H1 (cell line): ENCODE data around the gene TSC2. TPM values are rescaled to one million over a fixed set of nuclear protein-coding genes. Genes with fewer than 3 reads are reported as not detected.

Experiments
- CTCF ChIA-PET: fragments of 300-600 bp; sonication (Branson Sonifier 250); formaldehyde crosslinking; loops from one replicate; lab custom pipeline; 2021; ENCODE audit not compliant: partially characterized antibody; lab: Charles Lee
- POLR2A ChIA-PET: fragments of 300-600 bp; sonication (Branson Sonifier 250); formaldehyde crosslinking; loops from one replicate; lab custom pipeline; 2021; ENCODE audit warnings: inconsistent platforms; ENCODE audit not compliant: partially characterized antibody; lab: Charles Lee
- DNase-seq, 2 experiments: peaks; one replicate each; pipeline versions ENCODE4 v3.0.0 to v3.0.0-alpha.2; 2010 to 2022; ENCODE audit warnings: low spot score in 2 of 2, low read depth in 1 of 2, mixed read lengths in 1 of 2
- FAIRE-seq: peaks from 2 replicates; lab custom pipeline; 2011; peaks lifted over from hg19 to GRCh38; lab: Jason Lieb, UNC
- H2AFZ ChIP-seq: 2 replicates; pipeline ENCODE4 v1.8.1; 2012; ENCODE audit warnings: low read length, inconsistent platforms
- H2AK5ac ChIP-seq: 2 replicates; pipeline ENCODE4 v1.6.1; 2013; ENCODE audit warnings: low read depth, low read length
- H2BK120ac ChIP-seq: replicated peaks from 2 replicates; pipeline ENCODE3; 2013; ENCODE audit warnings: low read depth, low read length, inconsistent platforms
- H2BK12ac ChIP-seq: 2 replicates; pipeline ENCODE4 v1.6.1; 2013; ENCODE audit warnings: low read depth, low read length
- H2BK15ac ChIP-seq: 2 replicates; pipeline ENCODE4 v1.6.1; 2013; ENCODE audit warnings: low read length
- H2BK20ac ChIP-seq: 2 replicates; pipeline ENCODE4 v1.6.1; 2013; ENCODE audit warnings: low read length
- H2BK5ac ChIP-seq: 2 replicates; pipeline ENCODE4 v1.6.1; 2013; ENCODE audit warnings: low read depth, low read length
- H3K14ac ChIP-seq: 2 replicates; pipeline ENCODE4 v1.6.1; 2013; ENCODE audit warnings: inconsistent platforms; ENCODE audit not compliant: insufficient read length
- H3K18ac ChIP-seq: 2 replicates; pipeline ENCODE4 v1.6.1; 2013; ENCODE audit warnings: low read length; ENCODE audit errors: extremely low read depth
- H3K23ac ChIP-seq: 2 replicates; pipeline ENCODE4 v1.6.1; 2013; ENCODE audit warnings: inconsistent platforms; ENCODE audit not compliant: insufficient read length
- H3K23me2 ChIP-seq: 2 replicates; pipeline ENCODE4 v1.6.1; 2013; ENCODE audit warnings: low read depth, low read length
- H3K27ac ChIP-seq: 2 replicates; pipeline ENCODE4 v1.6.1; 2011; ENCODE audit warnings: low read depth, low read length, inconsistent platforms
- H3K27me3 ChIP-seq, 4 experiments: replicated peaks in 1 of 4; 1 replicate in 1 of 4; 2 replicates in 3 of 4; pipeline versions ENCODE4 v1.6.1 to v1.8.1; 2011 to 2013; ENCODE audit warnings: low read length in 3 of 4, mild to moderate bottlenecking in 3 of 4, inconsistent platforms in 2 of 4, mixed read lengths in 2 of 4, moderate library complexity in 1 of 4; ENCODE audit not compliant: control insufficient read depth in 3 of 4, insufficient read depth in 3 of 4; ENCODE audit errors: extremely low read depth in 1 of 4
- H3K36me3 ChIP-seq, 4 experiments: 2 replicates each; pipeline versions ENCODE4 v1.6.1 to v1.8.1; 2011 to 2013; ENCODE audit warnings: mild to moderate bottlenecking in 4 of 4, low read length in 3 of 4, moderate library complexity in 2 of 4, control low read depth in 1 of 4, inconsistent platforms in 1 of 4; ENCODE audit not compliant: insufficient read depth in 4 of 4, control insufficient read depth in 2 of 4
- H3K4ac ChIP-seq: replicated peaks from 2 replicates; pipeline ENCODE3; 2013; ENCODE audit warnings: low read length, low read depth, mixed read lengths, inconsistent platforms; ENCODE audit not compliant: insufficient read length
- H3K4me1 ChIP-seq, 4 experiments: replicated peaks in 1 of 4; 1 replicate in 1 of 4; 2 replicates in 3 of 4; pipeline versions ENCODE4 v1.6.1 to v1.8.1; 2011 to 2013; ENCODE audit warnings: low read length in 3 of 4, inconsistent platforms in 2 of 4, mixed read lengths in 1 of 4; ENCODE audit not compliant: insufficient read depth in 4 of 4, control insufficient read depth in 3 of 4
- H3K4me2 ChIP-seq, 2 experiments: 2 replicates each; pipeline versions ENCODE4 v1.6.1 to v1.8.1; 2011 to 2013; ENCODE audit warnings: low read depth in 2 of 2, low read length in 2 of 2, control low read depth in 1 of 2, inconsistent platforms in 1 of 2, mild to moderate bottlenecking in 1 of 2; ENCODE audit not compliant: insufficient read depth in 1 of 2
- H3K4me3 ChIP-seq, 4 experiments: fragments of 200-600, 300-600 bp in 1 of 4; sonication (generic), shearing (Covaris generic), sonication (Bioruptor Twin) in 1 of 4; 2 replicates each; pipeline versions ENCODE4 v1.5.1 to v1.8.1; 2011 to 2016; ENCODE audit warnings: low read length in 4 of 4, low read depth in 3 of 4, control low read depth in 2 of 4, inconsistent platforms in 2 of 4, mild to moderate bottlenecking in 2 of 4, mixed read lengths in 1 of 4, moderate library complexity in 1 of 4; ENCODE audit not compliant: insufficient read depth in 2 of 4; ENCODE audit errors: extremely low read depth in 1 of 4
- H3K56ac ChIP-seq: replicated peaks from 2 replicates; pipeline ENCODE3; 2013; ENCODE audit warnings: low read depth, mild to moderate bottlenecking, mixed read lengths, low read length, inconsistent platforms; ENCODE audit not compliant: insufficient read length
- H3K79me1 ChIP-seq: 2 replicates; pipeline ENCODE4 v1.6.1; 2013; ENCODE audit warnings: low read depth, low read length, control low read depth
- H3K79me2 ChIP-seq, 2 experiments: 2 replicates each; pipeline versions ENCODE4 v1.6.1 to v1.8.1; 2012 to 2013; ENCODE audit warnings: low read length in 2 of 2, mild to moderate bottlenecking in 2 of 2, inconsistent platforms in 1 of 2; ENCODE audit not compliant: insufficient read depth in 2 of 2, control insufficient read depth in 1 of 2
- H3K9ac ChIP-seq, 4 experiments: replicated peaks in 1 of 4; 1 replicate in 1 of 4; 2 replicates in 3 of 4; pipeline versions ENCODE4 v1.6.1 to v1.8.1; 2011 to 2013; ENCODE audit warnings: low read depth in 3 of 4, low read length in 3 of 4, control low read depth in 2 of 4, mild to moderate bottlenecking in 2 of 4, moderate library complexity in 2 of 4, inconsistent platforms in 1 of 4; ENCODE audit errors: extremely low read depth in 1 of 4
- H3K9me3 ChIP-seq, 2 experiments: 2 replicates each; pipeline versions ENCODE4 v1.6.1 to v1.8.1; 2012 to 2013; ENCODE audit warnings: mild to moderate bottlenecking in 2 of 2, moderate library complexity in 2 of 2, control low read depth in 1 of 2, inconsistent platforms in 1 of 2, low read depth in 1 of 2, low read length in 1 of 2, mixed read lengths in 1 of 2; ENCODE audit not compliant: insufficient read depth in 2 of 2
- H4K20me1 ChIP-seq, 2 experiments: replicated peaks in 1 of 2; 2 replicates each; pipeline versions ENCODE3 to v1.8.1; 2011 to 2013; ENCODE audit warnings: inconsistent platforms in 2 of 2, low read length in 2 of 2, mild to moderate bottlenecking in 1 of 2; ENCODE audit not compliant: insufficient read depth in 2 of 2, control insufficient read depth in 1 of 2
- H4K5ac ChIP-seq: 2 replicates; pipeline ENCODE4 v1.6.1; 2013; ENCODE audit warnings: low read length, low read depth, mixed read lengths, inconsistent platforms; ENCODE audit not compliant: insufficient read length
- H4K8ac ChIP-seq: 2 replicates; pipeline ENCODE4 v1.8.0; 2013; ENCODE audit warnings: mild to moderate bottlenecking, moderate library complexity, low read length, inconsistent platforms; ENCODE audit not compliant: insufficient read depth; ENCODE audit errors: extremely low read depth
- H4K91ac ChIP-seq: replicated peaks from 2 replicates; pipeline ENCODE3; 2013; ENCODE audit warnings: low read length, mixed read lengths, inconsistent platforms; ENCODE audit not compliant: insufficient read length
- ASH2L ChIP-seq: fragments of 200-600, 300-600 bp; sonication (generic); IDR thresholded peaks from one replicate; pipeline ENCODE4 v1.7.1; 2017; ENCODE audit warnings: low read length
- BCL11A ChIP-seq, 2 experiments: IDR thresholded peaks; one replicate each; pipeline ENCODE4 v1.6.1; 2011; ENCODE audit warnings: low read depth in 2 of 2, low read length in 2 of 2, mild to moderate bottlenecking in 2 of 2
- EGR1 ChIP-seq: IDR thresholded peaks from 2 replicates; pipeline ENCODE4 v1.6.1; 2011; ENCODE audit warnings: low read depth, low read length, borderline replicate concordance
- KDM5A ChIP-seq: fragments of 200-600 bp; IDR thresholded peaks from 2 replicates; pipeline ENCODE4 v1.7.1; 2012; ENCODE audit warnings: mild to moderate bottlenecking, low read length, inconsistent platforms, mixed read lengths
- NANOG ChIP-seq: IDR thresholded peaks from 2 replicates; pipeline ENCODE4 v1.6.1; 2011; ENCODE audit warnings: low read length, low read depth, mild to moderate bottlenecking, inconsistent platforms; ENCODE audit not compliant: insufficient read depth, poor library complexity, severe bottlenecking
- POU5F1 ChIP-seq: IDR thresholded peaks from 2 replicates; pipeline ENCODE4 v1.6.1; 2011; ENCODE audit warnings: low read depth, mild to moderate bottlenecking, low read length, moderate library complexity
- SIRT6 ChIP-seq: IDR thresholded peaks from one replicate; pipeline ENCODE4 v1.7.1; 2012; ENCODE audit warnings: low read length, inconsistent platforms
- SIX5 ChIP-seq: IDR thresholded peaks from 2 replicates; pipeline ENCODE4 v1.6.1; 2011; ENCODE audit warnings: mild to moderate bottlenecking, low read depth, low read length
- WGBS, 2 experiments: shearing (Covaris generic) in 1 of 2; methylation state at CpG; one replicate each; pipeline versions ENCODE4 v1.1.6 to v1.1.7; 2013 to 2015; ENCODE audit warnings: low lambda C conversion rate in 2 of 2, mixed read lengths in 2 of 2, inconsistent platforms in 1 of 2, low coverage in 1 of 2, missing lambda C conversion rate in 1 of 2; ENCODE audit not compliant: insufficient replicate concordance in 2 of 2, insufficient coverage in 1 of 2, insufficient read length in 1 of 2; ENCODE audit errors: extremely low coverage in 1 of 2, missing lambda C conversion rate in 1 of 2; 5-methylcytosine and 5-hydroxymethylcytosine counted together
- polyA plus RNA-seq, 7 experiments: library from polyadenylated mRNA; depleted of rRNA in 3 of 7; stranded (reverse) in 5 of 7; unstranded in 2 of 7; fragments of >200 nt in 5 of 7; fragments of 200-250 nt in 2 of 7; gene quantifications; 1 replicate in 5 of 7; 2 replicates in 1 of 7; 4 replicates in 1 of 7; pipeline versions ENCODE4 v1.2.1 to v1.2.3, GENCODE V29; 2011 to 2013; ENCODE audit warnings: missing spikeins in 2 of 7, mixed read lengths in 2 of 7
- total RNA-seq: library from RNA; stranded (reverse); fragmentation: NEBNext Ultra II Directional; extraction: Animal tissue kit (Norgen Biotek cat#: 25700); gene quantifications from 2 replicates; pipeline ENCODE4 v1.2.1, GENCODE V29; 2021
- TF ChIP-seq, protein P1 (sequence below): IDR thresholded peaks from 2 replicates; pipeline ENCODE4 v1.6.1; 2011; ENCODE audit warnings: low read depth, mild to moderate bottlenecking, low read length; ENCODE audit not compliant: insufficient read depth
- TF ChIP-seq, protein P2 (sequence below), 3 experiments: IDR thresholded peaks; 1 replicate in 2 of 3; 2 replicates in 1 of 3; pipeline versions ENCODE4 v1.5.1 to v1.6.1; 2011; ENCODE audit warnings: low read length in 3 of 3, mild to moderate bottlenecking in 3 of 3, inconsistent platforms in 2 of 3, low read depth in 1 of 3, moderate library complexity in 1 of 3; ENCODE audit not compliant: insufficient read depth in 1 of 3; ENCODE audit errors: control extremely low read depth in 1 of 3

The TSC2 gene
- total and polyA plus RNA-seq, 2 of the 8 experiments (the other 6 are each of a cell fraction or from before 2014, with no cell fraction given), result 65.9 to 96.6 TPM

GRCh38 chr16:2054543-2055245 is 6.9 kb downstream of the TSC2 start:
- H3K79me2 ChIP-seq, result no peaks in the 10 kb centered on the region
- no peak overlapping the region for H3K56ac ChIP-seq
- no peak overlapping the region for H2BK12ac ChIP-seq
- H3K4me3 ChIP-seq, result no peak overlapping the region
- no peak overlapping the region for H4K8ac ChIP-seq
- no peaks in the 10 kb centered on the region for H3K27me3 ChIP-seq
- DNase-seq (no peak), FAIRE-seq (no peak)
- no peak overlapping the region for H2AK5ac ChIP-seq
- WGBS, 2 experiments, result 93% methylated on average over 24 of the region's 29 CpGs; no CpG with 5 or more reads in 1 of the 2 experiments
- no peak overlapping the region for H3K9ac ChIP-seq
- no peak overlapping the region for H2BK5ac ChIP-seq
- H3K79me1 ChIP-seq, result 0 out of 2 replicates have a peak, but pooled peaks cover 2% of the 10 kb centered on the region
- no peak overlapping the region for H2BK15ac ChIP-seq
- H2BK120ac ChIP-seq, result no peak overlapping the region
- no peak overlapping the region for H2BK20ac ChIP-seq
- H2AFZ ChIP-seq, result no peak overlapping the region
- H3K14ac ChIP-seq, result no peak overlapping the region
- H3K4me2 ChIP-seq, result no peak overlapping the region
- H3K23me2 ChIP-seq, result no peaks in the 10 kb centered on the region
- H4K5ac ChIP-seq, result no peak overlapping the region
- POLR2A ChIA-PET, result interaction anchor here (2.0 kb wide), 1 partner anchor 54 kb away, joined by 5 read pairs; no protein-coding TSS in a partner anchor
- H3K4ac ChIP-seq, result no peak overlapping the region
- H3K4me1 ChIP-seq, result no peaks in the 10 kb centered on the region
- H4K91ac ChIP-seq, result no peak overlapping the region
- CTCF ChIA-PET, result interaction anchor here (1.2 to 2.3 kb wide), 3 partner anchors 10 to 85 kb away, joined by 4 to 6 read pairs (median 5); no protein-coding TSS in a partner anchor
- no peak overlapping the region for H3K18ac ChIP-seq
- no peak overlapping the region for H3K23ac ChIP-seq
- H3K9me3 ChIP-seq, result no peaks in the 10 kb centered on the region
- H3K27ac ChIP-seq, result no peak overlapping the region
- H3K36me3 ChIP-seq, result peaks cover 0 to 5% (median 4%) of the 10 kb centered on the region in 4 experiments; a peak in 3 of 8 replicates
- H4K20me1 ChIP-seq, result peaks cover 2 to 8% of the 10 kb centered on the region in 2 experiments
- TF ChIP-seq KDM5A (no peak), POU5F1 (no peak), NANOG (no peak), EGR1 (no peak), SIX5 (no peak), SIRT6 (no peak), ASH2L (no peak), BCL11A (IDR thresholded peaks at IDR 0.05; ENCODE audit: low read depth in 2 of 2, low read length in 2 of 2) (no peak)
- TF ChIP-seq, protein P1, sequence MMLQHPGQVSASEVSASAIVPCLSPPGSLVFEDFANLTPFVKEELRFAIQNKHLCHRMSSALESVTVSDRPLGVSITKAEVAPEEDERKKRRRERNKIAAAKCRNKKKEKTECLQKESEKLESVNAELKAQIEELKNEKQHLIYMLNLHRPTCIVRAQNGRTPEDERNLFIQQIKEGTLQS, result no peak
- TF ChIP-seq, protein P2, sequence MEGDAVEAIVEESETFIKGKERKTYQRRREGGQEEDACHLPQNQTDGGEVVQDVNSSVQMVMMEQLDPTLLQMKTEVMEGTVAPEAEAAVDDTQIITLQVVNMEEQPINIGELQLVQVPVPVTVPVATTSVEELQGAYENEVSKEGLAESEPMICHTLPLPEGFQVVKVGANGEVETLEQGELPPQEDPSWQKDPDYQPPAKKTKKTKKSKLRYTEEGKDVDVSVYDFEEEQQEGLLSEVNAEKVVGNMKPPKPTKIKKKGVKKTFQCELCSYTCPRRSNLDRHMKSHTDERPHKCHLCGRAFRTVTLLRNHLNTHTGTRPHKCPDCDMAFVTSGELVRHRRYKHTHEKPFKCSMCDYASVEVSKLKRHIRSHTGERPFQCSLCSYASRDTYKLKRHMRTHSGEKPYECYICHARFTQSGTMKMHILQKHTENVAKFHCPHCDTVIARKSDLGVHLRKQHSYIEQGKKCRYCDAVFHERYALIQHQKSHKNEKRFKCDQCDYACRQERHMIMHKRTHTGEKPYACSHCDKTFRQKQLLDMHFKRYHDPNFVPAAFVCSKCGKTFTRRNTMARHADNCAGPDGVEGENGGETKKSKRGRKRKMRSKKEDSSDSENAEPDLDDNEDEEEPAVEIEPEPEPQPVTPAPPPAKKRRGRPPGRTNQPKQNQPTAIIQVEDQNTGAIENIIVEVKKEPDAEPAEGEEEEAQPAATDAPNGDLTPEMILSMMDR (IDR thresholded peaks at IDR 0.05; ENCODE audit: control extremely low read depth in 1 of 3, insufficient read depth in 1 of 3, low read depth in 1 of 3, low read length in 3 of 3), result no peak
